Measurements from ENCODE around the gene WDR62.

- no peak for TF ChIP-seq CTCF (IDR thresholded peaks at IDR 0.05)
- no peak for TF ChIP-seq POLR2A (IDR thresholded peaks at IDR 0.05)
Observed at GRCh38 chr19:36103842-36104552, 49.3 kb downstream of the WDR62 start.

All from Peyer's patch (tissue), 4 donors.